H9 (cell line): ENCODE results near the gene TMEM108. TPM values are rescaled to one million over a fixed set of nuclear protein-coding genes. Genes with fewer than 3 reads are reported as not detected.

Source experiments
- DNase-seq: peaks from one replicate; pipeline ENCODE4 v3.0.0-alpha.2; 2017
- H2AFZ ChIP-seq: one replicate; pipeline ENCODE4 v1.6.1; 2013; ENCODE audit warnings: mild to moderate bottlenecking, low read length, control low read depth, moderate library complexity
- H2AK5ac ChIP-seq: 2 replicates; pipeline ENCODE4 v1.6.1; 2013; ENCODE audit warnings: low read length, control low read depth, mixed read lengths; ENCODE audit not compliant: insufficient read length
- H2BK120ac ChIP-seq: one replicate; pipeline ENCODE4 v1.6.1; 2013; ENCODE audit warnings: low read depth, mild to moderate bottlenecking, low read length, control low read depth, inconsistent platforms; ENCODE audit not compliant: poor library complexity, severe bottlenecking
- H2BK12ac ChIP-seq: 2 replicates; pipeline ENCODE4 v1.6.1; 2013; ENCODE audit warnings: low read length, control low read depth, mixed read lengths, low read depth; ENCODE audit not compliant: insufficient read length
- H2BK15ac ChIP-seq: 2 replicates; pipeline ENCODE4 v1.6.1; 2013; ENCODE audit warnings: low read depth, low read length, control low read depth
- H2BK20ac ChIP-seq: one replicate; pipeline ENCODE4 v1.6.1; 2013; ENCODE audit warnings: low read depth, mild to moderate bottlenecking, low read length, control low read depth, inconsistent platforms; ENCODE audit not compliant: poor library complexity, severe bottlenecking
- H2BK5ac ChIP-seq: 2 replicates; pipeline ENCODE4 v1.6.1; 2013; ENCODE audit warnings: low read length, control low read depth, mixed read lengths; ENCODE audit not compliant: insufficient read length
- H3K14ac ChIP-seq: 2 replicates; pipeline ENCODE4 v1.6.1; 2013; ENCODE audit warnings: low read length, control low read depth; ENCODE audit not compliant: insufficient read depth
- H3K18ac ChIP-seq: 2 replicates; pipeline ENCODE4 v1.6.1; 2013; ENCODE audit warnings: low read depth, mild to moderate bottlenecking, mixed read lengths, low read length, control low read depth; ENCODE audit not compliant: insufficient read length
- H3K23ac ChIP-seq: 2 replicates; pipeline ENCODE4 v1.6.1; 2013; ENCODE audit warnings: low read length, control low read depth, mixed read lengths, low read depth; ENCODE audit not compliant: insufficient read length
- H3K23me2 ChIP-seq: 2 replicates; pipeline ENCODE4 v1.6.1; 2013; ENCODE audit warnings: low read depth, mild to moderate bottlenecking, mixed read lengths, low read length, control low read depth; ENCODE audit not compliant: insufficient read length, poor library complexity, severe bottlenecking
- H3K27ac ChIP-seq: 2 replicates; pipeline ENCODE4 v1.5.1; 2013; ENCODE audit warnings: low read length, control low read depth, mixed read lengths, low read depth; ENCODE audit not compliant: insufficient read length
- H3K27me3 ChIP-seq: 2 replicates; pipeline ENCODE4 v1.6.1; 2013; ENCODE audit warnings: low read length, control low read depth, inconsistent platforms; ENCODE audit not compliant: insufficient read depth
- H3K4ac ChIP-seq: 2 replicates; pipeline ENCODE4 v1.6.1; 2013; ENCODE audit warnings: low read depth, mild to moderate bottlenecking, control low read depth, inconsistent platforms, low read length, moderate library complexity
- H3K4me1 ChIP-seq: 2 replicates; pipeline ENCODE4 v1.6.1; 2013; ENCODE audit warnings: low read length, control low read depth, inconsistent platforms; ENCODE audit not compliant: insufficient read depth
- H3K4me2 ChIP-seq: 2 replicates; pipeline ENCODE4 v1.6.1; 2013; ENCODE audit warnings: low read length, control low read depth, mixed read lengths; ENCODE audit not compliant: insufficient read length, insufficient read depth
- H3K56ac ChIP-seq: 2 replicates; pipeline ENCODE4 v1.6.1; 2013; ENCODE audit warnings: low read depth, mild to moderate bottlenecking, mixed read lengths, low read length, control low read depth; ENCODE audit not compliant: insufficient read length
- H3K79me1 ChIP-seq: 2 replicates; pipeline ENCODE4 v1.6.1; 2013; ENCODE audit warnings: low read depth, mild to moderate bottlenecking, moderate library complexity, low read length, control low read depth, inconsistent platforms; ENCODE audit not compliant: insufficient read depth, poor library complexity, severe bottlenecking
- H3K79me2 ChIP-seq: 2 replicates; pipeline ENCODE4 v1.6.1; 2013; ENCODE audit warnings: low read length, control low read depth, inconsistent platforms; ENCODE audit not compliant: insufficient read depth
- H3K9ac ChIP-seq: 2 replicates; pipeline ENCODE4 v1.6.1; 2013; ENCODE audit warnings: low read length, control low read depth, mixed read lengths; ENCODE audit not compliant: insufficient read length; ENCODE audit errors: extremely low read depth
- H3K9me3 ChIP-seq: one replicate; pipeline ENCODE4 v1.6.1; 2013; ENCODE audit warnings: low read depth, low read length, inconsistent platforms; ENCODE audit not compliant: control insufficient read depth
- H3T11ph ChIP-seq: one replicate; pipeline ENCODE4 v1.6.1; 2013; ENCODE audit warnings: mild to moderate bottlenecking, low read length, control low read depth, inconsistent platforms
- H4K20me1 ChIP-seq: one replicate; pipeline ENCODE4 v1.6.1; 2013; ENCODE audit not compliant: control insufficient read depth, insufficient read length, insufficient read depth
- H4K5ac ChIP-seq: 2 replicates; pipeline ENCODE4 v1.6.1; 2013; ENCODE audit warnings: low read depth, mild to moderate bottlenecking, mixed read lengths, low read length, control low read depth; ENCODE audit not compliant: insufficient read length
- H4K8ac ChIP-seq: replicated peaks from 2 replicates; pipeline ENCODE4 v1.6.1; 2013; ENCODE audit warnings: low read length, control low read depth, mixed read lengths, low read depth; ENCODE audit not compliant: insufficient read length
- H4K91ac ChIP-seq: 2 replicates; pipeline ENCODE4 v1.6.1; 2013; ENCODE audit warnings: low read depth, mild to moderate bottlenecking, moderate library complexity, mixed read lengths, low read length, control low read depth; ENCODE audit not compliant: insufficient read length
- H3K27ac Mint-ChIP-seq, 3 experiments: 2 replicates in 2 of 3; 3 replicates in 1 of 3; pipeline ENCODE4 v1.8.0; 2020 to 2021; ENCODE audit warnings: mixed read lengths in 3 of 3, mild to moderate bottlenecking in 1 of 3, moderate library complexity in 1 of 3
- H3K27me3 Mint-ChIP-seq: 2 replicates; pipeline ENCODE4 v1.8.0; 2021; ENCODE audit warnings: low read depth, mild to moderate bottlenecking, moderate library complexity, mixed read lengths
- H3K36me3 Mint-ChIP-seq, 3 experiments: 2 replicates in 2 of 3; 3 replicates in 1 of 3; pipeline ENCODE4 v1.8.0; 2020 to 2021; ENCODE audit warnings: low read depth in 3 of 3, mixed read lengths in 3 of 3; ENCODE audit not compliant: insufficient read depth in 1 of 3
- H3K4me1 Mint-ChIP-seq, 2 experiments: 2 replicates each; pipeline ENCODE4 v1.8.0; 2020; ENCODE audit warnings: mixed read lengths in 2 of 2
- H3K4me3 Mint-ChIP-seq, 2 experiments: 2 replicates in 1 of 2; 3 replicates in 1 of 2; pipeline ENCODE4 v1.8.0; 2020 to 2021; ENCODE audit warnings: mild to moderate bottlenecking in 2 of 2, mixed read lengths in 2 of 2, moderate library complexity in 1 of 2
- H3K9me3 Mint-ChIP-seq, 2 experiments: 2 replicates in 1 of 2; 3 replicates in 1 of 2; pipeline ENCODE4 v1.8.0; 2020; ENCODE audit warnings: mild to moderate bottlenecking in 2 of 2, mixed read lengths in 2 of 2, moderate library complexity in 1 of 2
- WGBS: extraction: QIAGEN DNeasy Blood & Tissue Kit; methylation state at CpG from one replicate; pipeline ENCODE4 v1.1.7; 2013; ENCODE audit warnings: missing lambda C conversion rate, low lambda C conversion rate, mixed read lengths; ENCODE audit not compliant: insufficient read length; ENCODE audit errors: extremely low coverage; 5-methylcytosine and 5-hydroxymethylcytosine counted together
- total RNA-seq: library from RNA; stranded (reverse); gene quantifications from 2 replicates; pipeline ENCODE4 v1.2.1, GENCODE V29; 2021
- TF ChIP-seq, protein P1 (sequence below): fragments of 200-600 bp; sonication (generic); conservative IDR thresholded peaks from 3 replicates; pipeline ENCODE4 v1.8.0; 2021; ENCODE audit warnings: antibody characterized with exemption, mild to moderate bottlenecking

Gene TMEM108
- total RNA-seq, 1 experiment from 2014 or later = 5.0 TPM

DNA sequence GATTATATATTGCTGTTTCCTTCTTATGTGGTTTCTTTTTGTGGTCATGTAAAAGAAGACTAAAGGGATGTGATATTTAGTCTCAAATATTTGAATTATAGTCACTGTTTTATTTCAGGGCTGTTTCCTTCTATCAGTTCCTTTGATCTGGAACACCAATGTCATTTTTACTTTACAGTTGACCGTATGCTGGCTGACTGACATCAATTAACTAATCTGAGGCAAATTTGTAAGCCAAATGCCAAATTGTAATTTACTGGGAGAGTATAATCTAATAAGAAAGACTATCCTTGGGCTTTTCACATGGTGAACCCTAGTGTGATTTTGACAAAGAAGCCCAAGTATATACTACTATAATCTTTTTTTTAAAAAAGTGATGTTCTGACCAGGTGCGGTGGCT is 87.6 kb downstream of the TMEM108 start:
- no peaks in the 10 kb centered on the region; a peak in 1 of 7 replicates for H3K36me3 Mint-ChIP-seq
- no peak overlapping the region for H2AK5ac ChIP-seq
- H3T11ph ChIP-seq = no peak overlapping the region
- H4K91ac ChIP-seq = no peak overlapping the region
- no peaks in the 10 kb centered on the region for H3K79me1 ChIP-seq
- no peaks in the 10 kb centered on the region for H3K4me1 ChIP-seq
- H3K4me2 ChIP-seq = no peak overlapping the region
- H3K27ac ChIP-seq = no peak overlapping the region
- peaks cover 4 to 6% of the 10 kb centered on the region in 2 experiments for H3K4me1 Mint-ChIP-seq
- no peak overlapping the region for H3K4ac ChIP-seq
- no peak overlapping the region for H4K8ac ChIP-seq
- no peak overlapping the region for H3K9ac ChIP-seq
- no peak overlapping the region for H2AFZ ChIP-seq
- H3K56ac ChIP-seq = no peak overlapping the region
- no peaks in the 10 kb centered on the region for H3K9me3 Mint-ChIP-seq
- H2BK5ac ChIP-seq = no peak overlapping the region
- no peaks in the 10 kb centered on the region for H3K9me3 ChIP-seq
- H2BK15ac ChIP-seq = no peak overlapping the region
- no peak overlapping the region for H3K14ac ChIP-seq
- H4K20me1 ChIP-seq = no peaks in the 10 kb centered on the region
- no peak overlapping the region for H4K5ac ChIP-seq
- no peak overlapping the region for H2BK120ac ChIP-seq
- no peak for DNase-seq
- no peak overlapping the region for H3K27ac Mint-ChIP-seq
- H3K23me2 ChIP-seq = no peaks in the 10 kb centered on the region
- H3K27me3 ChIP-seq = no peaks in the 10 kb centered on the region
- no CpG with 5 or more reads among the region's 2 CpGs for WGBS
- H2BK12ac ChIP-seq = no peak overlapping the region
- H3K23ac ChIP-seq = no peak overlapping the region
- TF ChIP-seq, protein P1, sequence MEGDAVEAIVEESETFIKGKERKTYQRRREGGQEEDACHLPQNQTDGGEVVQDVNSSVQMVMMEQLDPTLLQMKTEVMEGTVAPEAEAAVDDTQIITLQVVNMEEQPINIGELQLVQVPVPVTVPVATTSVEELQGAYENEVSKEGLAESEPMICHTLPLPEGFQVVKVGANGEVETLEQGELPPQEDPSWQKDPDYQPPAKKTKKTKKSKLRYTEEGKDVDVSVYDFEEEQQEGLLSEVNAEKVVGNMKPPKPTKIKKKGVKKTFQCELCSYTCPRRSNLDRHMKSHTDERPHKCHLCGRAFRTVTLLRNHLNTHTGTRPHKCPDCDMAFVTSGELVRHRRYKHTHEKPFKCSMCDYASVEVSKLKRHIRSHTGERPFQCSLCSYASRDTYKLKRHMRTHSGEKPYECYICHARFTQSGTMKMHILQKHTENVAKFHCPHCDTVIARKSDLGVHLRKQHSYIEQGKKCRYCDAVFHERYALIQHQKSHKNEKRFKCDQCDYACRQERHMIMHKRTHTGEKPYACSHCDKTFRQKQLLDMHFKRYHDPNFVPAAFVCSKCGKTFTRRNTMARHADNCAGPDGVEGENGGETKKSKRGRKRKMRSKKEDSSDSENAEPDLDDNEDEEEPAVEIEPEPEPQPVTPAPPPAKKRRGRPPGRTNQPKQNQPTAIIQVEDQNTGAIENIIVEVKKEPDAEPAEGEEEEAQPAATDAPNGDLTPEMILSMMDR = no peak
- no peak overlapping the region for H2BK20ac ChIP-seq
- no peaks in the 10 kb centered on the region for H3K27me3 Mint-ChIP-seq
- H3K4me3 Mint-ChIP-seq = no peak overlapping the region
- H3K18ac ChIP-seq = no peak overlapping the region
- H3K79me2 ChIP-seq = no peaks in the 10 kb centered on the region
